HG03575 (cell line): ENCODE results near the gene PLEKHM3.
"Not testable (repeated sequence)": the region's sequence is repeated elsewhere in the genome, so short reads cannot be mapped to it uniquely, and the experiment has no call there.

ENCODE experiments used
- ATAC-seq: cut with Tn5 transposase; IDR thresholded peaks from one replicate; pipeline ENCODE4 v1.9.1; 2021; ENCODE audit not compliant: unreplicated experiment, insufficient number of reproducible peaks, low FRiP score; ENCODE audit errors: extremely low read depth

The PLEKHM3 gene

GRCh38 chr2:207819021-207819797 lies 206.1 kb downstream of the PLEKHM3 start:
- no peak for ATAC-seq

- ATAC-seq, result no peak
Measured at GRCh38 chr2:207816546-207816945, 208.8 kb downstream of the PLEKHM3 start.

GRCh38 chr2:207815254-207815653 lies 210.1 kb downstream of the PLEKHM3 start:
- no peak for ATAC-seq

- no peak for ATAC-seq
Measured at GRCh38 chr2:207813942-207814341, 211.4 kb downstream of the PLEKHM3 start.

GRCh38 chr2:207813221-207813916 lies 212.0 kb downstream of the PLEKHM3 start:
- ATAC-seq, result no peak

GRCh38 chr2:207812726-207813080 lies 212.6 kb downstream of the PLEKHM3 start:
- no peak for ATAC-seq

GRCh38 chr2:207812058-207812725 lies 213.1 kb downstream of the PLEKHM3 start:
- ATAC-seq, result no peak

GRCh38 chr2:207811658-207812057 lies 213.7 kb downstream of the PLEKHM3 start:
- not testable (repeated sequence) for ATAC-seq

- ATAC-seq, result no peak
Measured at GRCh38 chr2:207810200-207810788, 215.0 kb downstream of the PLEKHM3 start.

- no peak for ATAC-seq
Measured at GRCh38 chr2:207808119-207808518, 217.2 kb downstream of the PLEKHM3 start.

- no peak for ATAC-seq
Measured at GRCh38 chr2:207807516-207807915, 217.8 kb downstream of the PLEKHM3 start.

- ATAC-seq, result no peak
Measured at GRCh38 chr2:207805566-207806226, 219.6 kb downstream of the PLEKHM3 start.

GRCh38 chr2:207802650-207803049 lies 222.7 kb downstream of the PLEKHM3 start:
- ATAC-seq, result no peak

GRCh38 chr2:207801259-207801658 lies 224.1 kb downstream of the PLEKHM3 start:
- ATAC-seq, result no peak

- no peak for ATAC-seq
Measured at GRCh38 chr2:207796585-207797350, 228.6 kb downstream of the PLEKHM3 start.

GRCh38 chr2:207792244-207792785 lies 233.0 kb downstream of the PLEKHM3 start:
- no peak for ATAC-seq

GRCh38 chr2:207791579-207792243 lies 233.6 kb downstream of the PLEKHM3 start:
- no peak for ATAC-seq

- no peak for ATAC-seq
Measured at GRCh38 chr2:207790898-207791297, 234.4 kb downstream of the PLEKHM3 start.
